GM18951 (cell line): ENCODE data around the gene CACNA1D.
A peak's percentile ranks its signal among the peaks of the same experiment; 100 is the strongest.

Experiments
- POLR2A ChIP-seq: IDR thresholded peaks from 4 replicates; pipeline ENCODE4 v1.6.1; 2011; ENCODE audit warnings: mild to moderate bottlenecking; ENCODE audit not compliant: insufficient read length, insufficient read depth; ENCODE audit errors: extremely low read depth
- in situ Hi-C: fragments of 300-500 bp; cut with MboI; formaldehyde crosslinking; loops from one replicate; pipeline ENCODE4 v1.12.0; 2022; ENCODE audit warnings: low sequenced_read_pairs, mixed read lengths, inconsistent platforms; ENCODE audit not compliant: unreplicated experiment

CACNA1D gene

DNA sequence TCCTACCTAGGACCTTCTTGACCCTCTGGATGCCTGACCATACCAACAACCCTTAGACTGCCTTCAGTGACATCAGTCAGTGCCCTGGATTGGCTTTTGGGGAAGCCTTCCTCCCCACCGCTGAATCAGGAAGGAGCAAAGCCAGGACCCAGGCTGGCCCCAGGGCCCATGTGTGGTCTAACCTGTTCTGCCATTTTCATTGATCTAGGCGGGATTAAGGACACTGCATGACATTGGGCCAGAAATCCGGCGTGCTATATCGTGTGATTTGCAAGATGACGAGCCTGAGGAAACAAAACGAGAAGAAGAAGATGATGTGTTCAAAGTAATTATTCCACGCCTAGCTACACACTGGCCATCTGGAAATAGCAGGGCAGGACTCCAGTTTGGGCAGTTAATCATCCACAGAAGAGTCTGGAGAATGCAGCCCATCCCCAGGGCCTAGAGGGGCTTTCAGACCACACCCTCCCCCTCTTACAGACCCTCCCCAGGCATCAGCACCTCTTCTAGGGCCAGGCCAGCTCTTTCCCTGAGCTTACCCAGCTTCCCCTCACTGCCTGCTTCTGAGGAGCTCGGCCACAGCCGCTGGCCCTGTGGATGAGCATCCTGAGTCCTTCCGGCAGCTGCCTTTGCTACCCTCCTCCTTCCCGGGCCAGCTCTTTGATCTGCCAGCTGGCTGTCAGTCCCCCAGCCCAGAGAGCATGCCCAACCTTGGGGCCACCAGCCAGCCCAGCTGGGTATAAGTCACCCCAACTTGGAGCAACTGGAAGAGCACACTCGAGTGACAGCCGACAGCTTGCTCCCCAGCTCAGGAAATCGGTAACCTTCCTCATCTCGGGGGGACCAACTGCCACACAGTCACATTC lies 305.9 kb downstream of the CACNA1D start:
- TF ChIP-seq POLR2A: no peak
- in situ Hi-C loops: no loop called here

- TF ChIP-seq POLR2A: no peak
- in situ Hi-C loops: no loop called here
Observed at GRCh38 chr3:53801319-53801718, 306.9 kb downstream of the CACNA1D start.

DNA sequence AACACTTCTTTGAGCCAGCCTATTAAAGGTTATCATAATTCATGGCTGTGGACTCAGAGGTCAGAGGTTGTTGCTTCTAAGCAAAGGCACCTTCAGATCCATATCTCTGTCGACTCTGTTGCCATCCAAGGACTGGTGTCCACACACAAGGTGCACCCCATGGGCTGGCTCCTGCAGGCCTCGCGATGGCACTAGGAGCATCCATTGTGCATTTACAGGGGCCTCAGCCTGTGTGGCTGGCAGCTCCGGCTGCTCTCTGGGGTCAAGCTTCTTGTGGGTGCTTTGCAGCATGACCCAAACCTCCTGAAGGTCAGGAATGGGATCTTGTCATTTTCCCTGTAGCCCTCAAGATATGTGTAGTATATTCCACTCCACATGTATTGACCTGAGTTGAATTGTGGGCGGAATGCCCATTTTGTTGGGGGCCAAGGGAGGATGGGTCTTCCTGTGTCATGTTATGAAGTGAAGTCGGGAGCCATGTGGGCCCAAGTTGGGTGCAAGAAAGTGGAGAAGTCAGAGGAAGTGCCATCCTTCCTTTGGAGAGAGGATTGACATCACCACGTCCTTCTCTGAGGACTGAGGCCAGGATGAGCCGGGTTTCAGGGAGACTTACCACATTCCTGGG lies 308.0 kb downstream of the CACNA1D start:
- in situ Hi-C loops: no loop called here
- TF ChIP-seq POLR2A: no peak

- TF ChIP-seq POLR2A: no peak
- in situ Hi-C loops: no loop called here
Observed at GRCh38 chr3:53803124-53803815, 308.9 kb downstream of the CACNA1D start.

GRCh38 chr3:53803816-53804695 lies 309.6 kb downstream of the CACNA1D start:
- TF ChIP-seq POLR2A: no peak
- in situ Hi-C loops: no loop called here

GRCh38 chr3:53804697-53805462 lies 310.5 kb downstream of the CACNA1D start:
- TF ChIP-seq POLR2A: no peak
- in situ Hi-C loops: no loop called here

DNA sequence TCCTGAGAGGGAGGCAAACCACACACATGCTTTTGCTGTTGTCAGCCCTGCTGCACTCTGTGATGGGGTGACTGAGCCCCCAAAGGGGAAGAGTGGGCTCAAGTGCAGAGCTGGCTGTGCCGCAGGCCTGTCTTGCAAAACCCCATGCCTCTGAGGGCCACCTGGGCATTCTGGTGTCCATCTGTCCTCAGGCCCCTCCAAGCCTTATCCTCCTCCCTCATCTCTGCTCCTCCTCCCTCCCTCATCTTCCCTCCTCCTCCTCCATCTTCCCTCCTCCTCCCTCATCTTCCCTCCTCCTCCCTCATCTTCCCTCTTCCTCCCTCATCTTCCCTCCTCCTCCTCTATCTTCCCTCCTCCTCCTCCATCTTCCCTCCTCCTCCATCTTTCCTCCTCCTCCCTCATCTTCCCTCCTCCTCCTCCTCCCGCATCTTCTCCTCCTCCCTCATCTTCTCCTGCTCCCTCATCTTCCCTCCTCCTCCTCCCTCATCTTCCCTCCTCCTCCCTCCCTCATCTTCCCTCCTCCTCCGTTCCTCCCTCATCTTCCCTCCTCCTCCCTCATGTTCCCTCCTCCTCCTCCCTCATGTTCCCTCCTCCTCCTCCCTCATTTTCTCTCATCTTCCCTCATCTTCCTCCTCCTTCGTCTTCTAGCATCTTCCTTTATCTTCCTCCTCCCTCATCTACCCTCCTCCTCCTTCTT lies 311.2 kb downstream of the CACNA1D start:
- in situ Hi-C loops: no loop called here
- TF ChIP-seq POLR2A: no peak

GRCh38 chr3:53806182-53807116 lies 312.0 kb downstream of the CACNA1D start:
- in situ Hi-C loops: no loop called here
- peak; percentile 24 for TF ChIP-seq POLR2A

DNA sequence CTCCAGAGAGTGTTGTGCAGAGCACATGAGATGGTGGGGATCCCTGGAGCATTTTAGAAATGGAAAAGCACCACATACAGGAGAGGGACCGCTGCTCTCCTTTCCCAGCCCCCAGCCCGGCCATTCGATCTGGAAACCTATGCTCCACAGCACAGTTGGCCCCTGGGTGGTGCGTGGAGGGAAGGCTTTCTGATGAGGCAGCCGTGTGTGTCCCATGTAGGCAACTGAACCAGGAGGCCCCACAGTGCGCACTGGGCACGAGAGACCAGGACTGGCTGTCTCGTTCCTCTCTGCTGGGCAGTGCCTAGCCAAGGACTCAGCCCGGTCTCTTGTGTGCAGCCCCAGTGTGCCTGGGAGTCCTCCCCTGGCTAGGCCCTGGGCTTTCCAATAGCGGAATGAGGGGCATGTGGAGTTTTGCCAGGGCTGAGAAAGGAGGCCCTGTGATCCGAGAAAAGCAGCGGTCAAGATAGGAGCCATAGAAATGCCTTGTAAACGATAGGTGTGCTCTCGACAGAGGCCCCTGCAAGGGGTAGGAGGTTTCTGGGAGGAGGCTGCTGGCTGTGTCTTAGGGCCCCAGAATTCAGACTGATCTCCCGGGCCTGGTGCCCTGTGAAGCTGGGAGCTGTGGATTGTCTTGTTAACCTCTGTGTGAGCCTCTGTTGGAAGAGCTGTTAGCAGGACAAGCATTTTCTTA lies 312.9 kb downstream of the CACNA1D start:
- in situ Hi-C loops: no loop called here
- no peak for TF ChIP-seq POLR2A

DNA sequence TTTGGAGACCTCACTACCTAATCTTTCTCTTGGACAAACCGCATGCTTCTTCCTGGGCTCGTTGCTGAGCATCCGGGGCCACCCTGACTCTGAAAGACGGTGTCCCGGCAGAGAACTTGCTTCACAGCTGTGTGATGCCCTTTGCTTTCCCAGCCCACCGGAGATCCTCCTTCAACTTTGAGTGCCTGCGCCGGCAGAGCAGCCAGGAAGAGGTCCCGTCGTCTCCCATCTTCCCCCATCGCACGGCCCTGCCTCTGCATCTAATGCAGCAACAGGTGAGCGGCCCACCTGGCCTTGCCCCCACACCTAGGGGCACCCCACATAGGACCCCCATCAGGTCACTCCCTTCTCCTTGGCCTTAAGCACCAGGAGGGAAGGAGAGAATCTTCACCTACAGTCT lies 314.1 kb downstream of the CACNA1D start:
- in situ Hi-C loops: no loop called here
- TF ChIP-seq POLR2A: no peak

- in situ Hi-C loops: no loop called here
Observed at GRCh38 chr3:53809267-53809666, 314.9 kb downstream of the CACNA1D start.

More at GRCh38 chr3:53809267-53809666, 314.9 kb downstream of the CACNA1D start:
- no peak for TF ChIP-seq POLR2A
